H9 (cell line): Measurements from ENCODE around the gene SPESP1. TPM values are rescaled to one million over a fixed set of nuclear protein-coding genes. Genes with fewer than 3 reads are reported as not detected.

Experiments used
- DNase-seq: peaks from one replicate; pipeline ENCODE4 v3.0.0-alpha.2; 2017
- H2AFZ ChIP-seq: one replicate; pipeline ENCODE4 v1.6.1; 2013; ENCODE audit warnings: mild to moderate bottlenecking, low read length, control low read depth, moderate library complexity
- H2AK5ac ChIP-seq: 2 replicates; pipeline ENCODE4 v1.6.1; 2013; ENCODE audit warnings: low read length, control low read depth, mixed read lengths; ENCODE audit not compliant: insufficient read length
- H2BK120ac ChIP-seq: one replicate; pipeline ENCODE4 v1.6.1; 2013; ENCODE audit warnings: low read depth, mild to moderate bottlenecking, low read length, control low read depth, inconsistent platforms; ENCODE audit not compliant: poor library complexity, severe bottlenecking
- H2BK12ac ChIP-seq: 2 replicates; pipeline ENCODE4 v1.6.1; 2013; ENCODE audit warnings: low read length, control low read depth, mixed read lengths, low read depth; ENCODE audit not compliant: insufficient read length
- H2BK15ac ChIP-seq: 2 replicates; pipeline ENCODE4 v1.6.1; 2013; ENCODE audit warnings: low read depth, low read length, control low read depth
- H2BK20ac ChIP-seq: one replicate; pipeline ENCODE4 v1.6.1; 2013; ENCODE audit warnings: low read depth, mild to moderate bottlenecking, low read length, control low read depth, inconsistent platforms; ENCODE audit not compliant: poor library complexity, severe bottlenecking
- H2BK5ac ChIP-seq: 2 replicates; pipeline ENCODE4 v1.6.1; 2013; ENCODE audit warnings: low read length, control low read depth, mixed read lengths; ENCODE audit not compliant: insufficient read length
- H3K14ac ChIP-seq: 2 replicates; pipeline ENCODE4 v1.6.1; 2013; ENCODE audit warnings: low read length, control low read depth; ENCODE audit not compliant: insufficient read depth
- H3K18ac ChIP-seq: 2 replicates; pipeline ENCODE4 v1.6.1; 2013; ENCODE audit warnings: low read depth, mild to moderate bottlenecking, mixed read lengths, low read length, control low read depth; ENCODE audit not compliant: insufficient read length
- H3K23ac ChIP-seq: 2 replicates; pipeline ENCODE4 v1.6.1; 2013; ENCODE audit warnings: low read length, control low read depth, mixed read lengths, low read depth; ENCODE audit not compliant: insufficient read length
- H3K23me2 ChIP-seq: 2 replicates; pipeline ENCODE4 v1.6.1; 2013; ENCODE audit warnings: low read depth, mild to moderate bottlenecking, mixed read lengths, low read length, control low read depth; ENCODE audit not compliant: insufficient read length, poor library complexity, severe bottlenecking
- H3K27ac ChIP-seq: 2 replicates; pipeline ENCODE4 v1.5.1; 2013; ENCODE audit warnings: low read length, control low read depth, mixed read lengths, low read depth; ENCODE audit not compliant: insufficient read length
- H3K27me3 ChIP-seq: 2 replicates; pipeline ENCODE4 v1.6.1; 2013; ENCODE audit warnings: low read length, control low read depth, inconsistent platforms; ENCODE audit not compliant: insufficient read depth
- H3K4ac ChIP-seq: 2 replicates; pipeline ENCODE4 v1.6.1; 2013; ENCODE audit warnings: low read depth, mild to moderate bottlenecking, control low read depth, inconsistent platforms, low read length, moderate library complexity
- H3K4me1 ChIP-seq: 2 replicates; pipeline ENCODE4 v1.6.1; 2013; ENCODE audit warnings: low read length, control low read depth, inconsistent platforms; ENCODE audit not compliant: insufficient read depth
- H3K4me2 ChIP-seq: 2 replicates; pipeline ENCODE4 v1.6.1; 2013; ENCODE audit warnings: low read length, control low read depth, mixed read lengths; ENCODE audit not compliant: insufficient read length, insufficient read depth
- H3K56ac ChIP-seq: 2 replicates; pipeline ENCODE4 v1.6.1; 2013; ENCODE audit warnings: low read depth, mild to moderate bottlenecking, mixed read lengths, low read length, control low read depth; ENCODE audit not compliant: insufficient read length
- H3K79me1 ChIP-seq: 2 replicates; pipeline ENCODE4 v1.6.1; 2013; ENCODE audit warnings: low read depth, mild to moderate bottlenecking, moderate library complexity, low read length, control low read depth, inconsistent platforms; ENCODE audit not compliant: insufficient read depth, poor library complexity, severe bottlenecking
- H3K79me2 ChIP-seq: 2 replicates; pipeline ENCODE4 v1.6.1; 2013; ENCODE audit warnings: low read length, control low read depth, inconsistent platforms; ENCODE audit not compliant: insufficient read depth
- H3K9ac ChIP-seq: 2 replicates; pipeline ENCODE4 v1.6.1; 2013; ENCODE audit warnings: low read length, control low read depth, mixed read lengths; ENCODE audit not compliant: insufficient read length; ENCODE audit errors: extremely low read depth
- H3K9me3 ChIP-seq: one replicate; pipeline ENCODE4 v1.6.1; 2013; ENCODE audit warnings: low read depth, low read length, inconsistent platforms; ENCODE audit not compliant: control insufficient read depth
- H3T11ph ChIP-seq: one replicate; pipeline ENCODE4 v1.6.1; 2013; ENCODE audit warnings: mild to moderate bottlenecking, low read length, control low read depth, inconsistent platforms
- H4K20me1 ChIP-seq: one replicate; pipeline ENCODE4 v1.6.1; 2013; ENCODE audit not compliant: control insufficient read depth, insufficient read length, insufficient read depth
- H4K5ac ChIP-seq: 2 replicates; pipeline ENCODE4 v1.6.1; 2013; ENCODE audit warnings: low read depth, mild to moderate bottlenecking, mixed read lengths, low read length, control low read depth; ENCODE audit not compliant: insufficient read length
- H4K8ac ChIP-seq: replicated peaks from 2 replicates; pipeline ENCODE4 v1.6.1; 2013; ENCODE audit warnings: low read length, control low read depth, mixed read lengths, low read depth; ENCODE audit not compliant: insufficient read length
- H4K91ac ChIP-seq: 2 replicates; pipeline ENCODE4 v1.6.1; 2013; ENCODE audit warnings: low read depth, mild to moderate bottlenecking, moderate library complexity, mixed read lengths, low read length, control low read depth; ENCODE audit not compliant: insufficient read length
- H3K27ac Mint-ChIP-seq, 3 experiments: 2 replicates in 2 of 3; 3 replicates in 1 of 3; pipeline ENCODE4 v1.8.0; 2020 to 2021; ENCODE audit warnings: mixed read lengths in 3 of 3, mild to moderate bottlenecking in 1 of 3, moderate library complexity in 1 of 3
- H3K27me3 Mint-ChIP-seq: 2 replicates; pipeline ENCODE4 v1.8.0; 2021; ENCODE audit warnings: low read depth, mild to moderate bottlenecking, moderate library complexity, mixed read lengths
- H3K36me3 Mint-ChIP-seq, 3 experiments: 2 replicates in 2 of 3; 3 replicates in 1 of 3; pipeline ENCODE4 v1.8.0; 2020 to 2021; ENCODE audit warnings: low read depth in 3 of 3, mixed read lengths in 3 of 3; ENCODE audit not compliant: insufficient read depth in 1 of 3
- H3K4me1 Mint-ChIP-seq, 2 experiments: 2 replicates each; pipeline ENCODE4 v1.8.0; 2020; ENCODE audit warnings: mixed read lengths in 2 of 2
- H3K4me3 Mint-ChIP-seq, 2 experiments: 2 replicates in 1 of 2; 3 replicates in 1 of 2; pipeline ENCODE4 v1.8.0; 2020 to 2021; ENCODE audit warnings: mild to moderate bottlenecking in 2 of 2, mixed read lengths in 2 of 2, moderate library complexity in 1 of 2
- H3K9me3 Mint-ChIP-seq, 2 experiments: 2 replicates in 1 of 2; 3 replicates in 1 of 2; pipeline ENCODE4 v1.8.0; 2020; ENCODE audit warnings: mild to moderate bottlenecking in 2 of 2, mixed read lengths in 2 of 2, moderate library complexity in 1 of 2
- CTCF ChIP-seq: fragments of 200-600 bp; sonication (generic); conservative IDR thresholded peaks from 3 replicates; pipeline ENCODE4 v1.8.0; 2021; ENCODE audit warnings: antibody characterized with exemption, mild to moderate bottlenecking
- total RNA-seq: library from RNA; stranded (reverse); gene quantifications from 2 replicates; pipeline ENCODE4 v1.2.1, GENCODE V29; 2021

The SPESP1 gene
- total RNA-seq, 1 experiment from 2014 or later = not detected

GRCh38 chr15:68969298-68969697, 39.0 kb downstream of the SPESP1 start:
- Histone ChIP-seq H3K27me3 (no peaks in the 10 kb centered on the region), H3K79me2 (no peaks in the 10 kb centered on the region), H3K4me2 (no peak overlapping the region), H2BK120ac (no peak overlapping the region), H3K14ac (no peak overlapping the region), H3K23ac (no peak overlapping the region), H2BK15ac (no peak overlapping the region), H3K56ac (no peak overlapping the region), H2BK5ac (no peak overlapping the region), H3K4ac (no peak overlapping the region), H3K79me1 (no peaks in the 10 kb centered on the region), H4K5ac (no peak overlapping the region), H4K20me1 (no peaks in the 10 kb centered on the region), H3T11ph (no peak overlapping the region), H4K8ac (no peak overlapping the region), H3K23me2 (no peaks in the 10 kb centered on the region), H3K4me1 (no peaks in the 10 kb centered on the region), H3K9ac (no peak overlapping the region), H3K18ac (no peak overlapping the region), H2AK5ac (no peak overlapping the region), H4K91ac (no peak overlapping the region), H3K27ac (no peak overlapping the region), H3K9me3 (peaks cover 6% of the 10 kb centered on the region), H2BK20ac (no peak overlapping the region), H2AFZ (no peak overlapping the region), H2BK12ac (no peak overlapping the region)
- peaks cover 6 to 42% (median 18%) of the 10 kb centered on the region in 3 experiments; a peak in 5 of 7 replicates for H3K36me3 Mint-ChIP-seq
- DNase-seq = no peak
- H3K4me1 Mint-ChIP-seq = no peaks in the 10 kb centered on the region
- H3K4me3 Mint-ChIP-seq = no peak overlapping the region
- H3K27ac Mint-ChIP-seq = no peak overlapping the region
- peaks cover 39 to 48% of the 10 kb centered on the region in 2 experiments for H3K9me3 Mint-ChIP-seq
- TF ChIP-seq CTCF = no peak
- H3K27me3 Mint-ChIP-seq = no peaks in the 10 kb centered on the region; the same call in 1 of the 2 replicates
